Measurements from ENCODE around the gene NTPCR. TPM values are rescaled to one million over a fixed set of nuclear protein-coding genes. Genes with fewer than 3 reads are reported as not detected.

NTPCR gene
- 16.1 and 17.7 TPM in 2 replicates for total RNA-seq

GRCh38 chr1:232950197-232951176 is at the start of gene NTPCR:
Gene NTPCR, plus strand, starts transcription at chr1:232950611. Its CDS starts 100 bp downstream, at chr1:232950711.

Other genes with a start within 250 kb of the NTPCR start
- gene MAP10, start 145.2 kb upstream of the NTPCR start, total RNA-seq, result 1.9 and 2.8 TPM in 2 replicates

All from thoracic aorta endothelial cell (primary cell).